PC-3 (cell line): Measurements from ENCODE around the gene CYTH1. TPM values are rescaled to one million over a fixed set of nuclear protein-coding genes. Genes with fewer than 3 reads are reported as not detected.

Source experiments
- ATAC-seq: fragments of 200-7000 bp; cut with Tn5 transposase; 2 replicates; pipeline ENCODE4 v1.9.1; 2020; ENCODE audit warnings: mild to moderate bottlenecking, moderate library complexity
- BruUV-seq: library from RNA; stranded (reverse); fragments of 400-500 nt; replicated peaks from 2 replicates; lab custom pipeline; 2021; lab: Mats Ljungman, UMichigan
- CTCF ChIA-PET: fragments of 300-600 bp; sonication (Branson Sonifier 250); formaldehyde crosslinking; loops from one replicate; lab custom pipeline; 2022; ENCODE audit warnings: antibody characterized with exemption; lab: Charles Lee
- POLR2A ChIA-PET: fragments of 300-600 bp; sonication (Branson Sonifier 250); formaldehyde crosslinking; loops from one replicate; lab custom pipeline; 2022; ENCODE audit warnings: antibody characterized with exemption; ENCODE audit not compliant: unreplicated experiment; lab: Charles Lee
- DNase-seq: peaks from one replicate; pipeline ENCODE4 v3.0.0-alpha.2; 2015
- H2AFZ ChIP-seq: fragments of 300-600 bp; sonication (generic); 2 replicates; pipeline ENCODE4 v1.6.0; 2016; ENCODE audit warnings: antibody characterized with exemption, low read length
- H3F3A ChIP-seq: fragments of 300-600 bp; sonication (generic); one replicate; pipeline ENCODE4 v1.6.0; 2017; ENCODE audit warnings: antibody characterized with exemption, low read length, control low read depth, mild to moderate bottlenecking; ENCODE audit not compliant: unreplicated experiment
- H3K27ac ChIP-seq: fragments of 300-600 bp; sonication (generic); 2 replicates; pipeline ENCODE4 v1.5.1; 2016; ENCODE audit warnings: mild to moderate bottlenecking, low read length
- H3K27me3 ChIP-seq: fragments of 300-600 bp; sonication (generic); 2 replicates; pipeline ENCODE4 v1.6.1; 2016; ENCODE audit warnings: low read length, mixed read lengths
- H3K36me3 ChIP-seq: fragments of 300-600 bp; sonication (generic); 2 replicates; pipeline ENCODE4 v1.6.1; 2016; ENCODE audit warnings: low read depth, mixed run types, low read length, mixed read lengths
- H3K4me1 ChIP-seq: fragments of 300-600 bp; sonication (generic); 2 replicates; pipeline ENCODE4 v1.5.1; 2016; ENCODE audit warnings: low read length; ENCODE audit not compliant: insufficient read depth
- H3K4me2 ChIP-seq: fragments of 300-600 bp; sonication (generic); 2 replicates; pipeline ENCODE4 v1.6.0; 2016; ENCODE audit warnings: low read length
- H3K4me3 ChIP-seq: fragments of 300-600 bp; sonication (generic); 2 replicates; pipeline ENCODE4 v1.5.1; 2016; ENCODE audit warnings: mild to moderate bottlenecking, low read length, mixed read lengths
- H3K79me2 ChIP-seq: fragments of 300-600 bp; sonication (generic); 2 replicates; pipeline ENCODE4 v1.6.1; 2017; ENCODE audit warnings: low read length, mixed read lengths
- H3K9ac ChIP-seq: fragments of 300-600 bp; sonication (generic); 2 replicates; pipeline ENCODE4 v1.6.0; 2016; ENCODE audit warnings: mild to moderate bottlenecking, low read length
- H3K9me2 ChIP-seq: fragments of 300-600 bp; sonication (generic); replicated peaks from 2 replicates; pipeline ENCODE4 v1.6.1; 2016; ENCODE audit warnings: mixed run types, low read length, mixed read lengths
- H3K9me3 ChIP-seq: fragments of 300-600 bp; sonication (generic); 2 replicates; pipeline ENCODE4 v1.6.1; 2016; ENCODE audit warnings: low read length, mixed read lengths
- H4K20me1 ChIP-seq: fragments of 300-600 bp; sonication (generic); 2 replicates; pipeline ENCODE4 v1.6.1; 2016; ENCODE audit warnings: low read length, mixed read lengths
- EZH2 ChIP-seq: fragments of 300-600 bp; sonication (generic); IDR thresholded peaks from one replicate; pipeline ENCODE4 v1.6.1; 2017; ENCODE audit warnings: antibody characterized with exemption, mild to moderate bottlenecking, low read length; ENCODE audit not compliant: unreplicated experiment
- EZH2phosphoT487 ChIP-seq: fragments of 300-600 bp; sonication (generic); IDR thresholded peaks from 2 replicates; pipeline ENCODE4 v1.6.1; 2018; ENCODE audit warnings: mild to moderate bottlenecking, antibody characterized with exemption, low read length, borderline replicate concordance
- intact Hi-C: fragments of 100-400 bp; cut with micrococcal nuclease; formaldehyde crosslinking; loops from 2 replicates; pipeline ENCODE4 v1.9.0; 2023
- total RNA-seq: library from RNA; depleted of rRNA; stranded (reverse); fragments of >200 nt; gene quantifications from 2 replicates; pipeline ENCODE4 v1.2.3, GENCODE V29; 2014
- TF ChIP-seq, protein P1 (sequence below): fragments of 300-600 bp; sonication (generic); conservative IDR thresholded peaks from 2 replicates; pipeline ENCODE4 v1.5.1; 2017; ENCODE audit warnings: antibody characterized with exemption, low read depth, mild to moderate bottlenecking, low read length

Gene CYTH1
- total RNA-seq, 1 experiment from 2014 or later, result 29.7 TPM

DNA sequence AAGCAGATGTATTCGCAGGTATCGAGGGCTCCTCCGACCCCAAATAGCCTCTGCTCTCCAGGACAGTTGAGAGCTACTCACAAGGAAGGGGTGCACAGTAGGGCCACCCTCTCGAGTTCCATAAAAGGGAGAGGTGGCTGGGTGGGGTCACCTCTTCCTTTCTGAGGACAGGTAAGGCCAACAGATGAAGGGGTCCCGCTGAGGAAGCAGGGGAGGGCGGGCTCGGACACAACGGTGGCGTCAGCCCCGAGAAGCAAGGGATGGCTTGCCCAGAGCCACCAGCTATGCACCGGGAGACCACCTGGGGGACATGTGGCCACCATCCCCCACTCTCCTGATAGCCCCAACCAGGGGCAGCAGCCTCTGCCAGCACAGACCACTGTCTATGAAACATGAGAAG is 15.1 kb upstream of the CYTH1 start:
- Histone ChIP-seq H2AFZ (no peak overlapping the region), H3K27ac (no peak overlapping the region), H3K36me3 (peaks cover 58% of the 10 kb centered on the region), H3K4me2 (no peak overlapping the region), H3K9ac (no peak overlapping the region), H3K4me1 (no peaks in the 10 kb centered on the region), H3F3A (no peaks in the 10 kb centered on the region), H3K27me3 (no peaks in the 10 kb centered on the region), H4K20me1 (0 out of 2 replicates have a peak, but pooled peaks cover 10% of the 10 kb centered on the region), H3K4me3 (no peak overlapping the region), H3K9me2 (no peaks in the 10 kb centered on the region), H3K79me2 (no peaks in the 10 kb centered on the region), H3K9me3 (no peaks in the 10 kb centered on the region)
- intact Hi-C loops, result no loop called here
- DNase-seq (no peak), ATAC-seq (no peak)
- BruUV-seq, result no TSS peak
- POLR2A ChIA-PET, result no interaction called here
- CTCF ChIA-PET, result interaction anchor here (0.5 kb wide), 1 partner anchor 69 kb away, joined by 3 read pairs; no protein-coding TSS in a partner anchor
- TF ChIP-seq EZH2phosphoT487 (no peak), EZH2 (no peak)
- TF ChIP-seq, protein P1, sequence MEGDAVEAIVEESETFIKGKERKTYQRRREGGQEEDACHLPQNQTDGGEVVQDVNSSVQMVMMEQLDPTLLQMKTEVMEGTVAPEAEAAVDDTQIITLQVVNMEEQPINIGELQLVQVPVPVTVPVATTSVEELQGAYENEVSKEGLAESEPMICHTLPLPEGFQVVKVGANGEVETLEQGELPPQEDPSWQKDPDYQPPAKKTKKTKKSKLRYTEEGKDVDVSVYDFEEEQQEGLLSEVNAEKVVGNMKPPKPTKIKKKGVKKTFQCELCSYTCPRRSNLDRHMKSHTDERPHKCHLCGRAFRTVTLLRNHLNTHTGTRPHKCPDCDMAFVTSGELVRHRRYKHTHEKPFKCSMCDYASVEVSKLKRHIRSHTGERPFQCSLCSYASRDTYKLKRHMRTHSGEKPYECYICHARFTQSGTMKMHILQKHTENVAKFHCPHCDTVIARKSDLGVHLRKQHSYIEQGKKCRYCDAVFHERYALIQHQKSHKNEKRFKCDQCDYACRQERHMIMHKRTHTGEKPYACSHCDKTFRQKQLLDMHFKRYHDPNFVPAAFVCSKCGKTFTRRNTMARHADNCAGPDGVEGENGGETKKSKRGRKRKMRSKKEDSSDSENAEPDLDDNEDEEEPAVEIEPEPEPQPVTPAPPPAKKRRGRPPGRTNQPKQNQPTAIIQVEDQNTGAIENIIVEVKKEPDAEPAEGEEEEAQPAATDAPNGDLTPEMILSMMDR, result no peak

DNA sequence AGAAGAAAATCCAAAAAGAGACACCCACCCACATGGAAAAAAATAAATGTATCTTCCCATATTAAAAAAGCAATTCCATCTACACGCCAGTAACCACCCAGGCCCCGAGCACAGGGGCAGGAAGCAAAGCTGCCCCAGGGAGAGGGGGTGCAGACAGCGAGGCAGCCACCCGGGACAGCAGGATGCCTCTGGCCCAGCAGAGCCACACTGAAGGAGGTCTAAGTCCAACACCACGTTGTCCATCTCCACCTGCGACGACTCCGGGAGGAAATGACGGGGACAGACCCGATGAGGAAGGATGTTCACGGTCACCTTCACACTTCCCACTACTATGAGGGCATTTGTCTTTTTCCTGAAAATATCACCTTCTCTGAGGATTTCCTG is 14.4 kb upstream of the CYTH1 start:
- Histone ChIP-seq H3K4me3 (no peak overlapping the region), H3K4me2 (no peak overlapping the region), H3K4me1 (no peaks in the 10 kb centered on the region), H3K27me3 (no peaks in the 10 kb centered on the region), H3K27ac (no peak overlapping the region), H4K20me1 (0 out of 2 replicates have a peak, but pooled peaks cover 8% of the 10 kb centered on the region), H3K79me2 (no peaks in the 10 kb centered on the region), H3F3A (no peaks in the 10 kb centered on the region), H3K9ac (no peak overlapping the region), H2AFZ (no peak overlapping the region), H3K9me3 (no peaks in the 10 kb centered on the region), H3K36me3 (peaks cover 57% of the 10 kb centered on the region), H3K9me2 (no peaks in the 10 kb centered on the region)
- ChIA-PET CTCF (no interaction called here), POLR2A (no interaction called here)
- intact Hi-C loops, result no loop called here
- no peak for DNase-seq
- TF ChIP-seq, protein P1, result no peak
- no peak for TF ChIP-seq EZH2phosphoT487
- no peak for TF ChIP-seq EZH2
- no TSS peak for BruUV-seq
- no peak for ATAC-seq

DNA sequence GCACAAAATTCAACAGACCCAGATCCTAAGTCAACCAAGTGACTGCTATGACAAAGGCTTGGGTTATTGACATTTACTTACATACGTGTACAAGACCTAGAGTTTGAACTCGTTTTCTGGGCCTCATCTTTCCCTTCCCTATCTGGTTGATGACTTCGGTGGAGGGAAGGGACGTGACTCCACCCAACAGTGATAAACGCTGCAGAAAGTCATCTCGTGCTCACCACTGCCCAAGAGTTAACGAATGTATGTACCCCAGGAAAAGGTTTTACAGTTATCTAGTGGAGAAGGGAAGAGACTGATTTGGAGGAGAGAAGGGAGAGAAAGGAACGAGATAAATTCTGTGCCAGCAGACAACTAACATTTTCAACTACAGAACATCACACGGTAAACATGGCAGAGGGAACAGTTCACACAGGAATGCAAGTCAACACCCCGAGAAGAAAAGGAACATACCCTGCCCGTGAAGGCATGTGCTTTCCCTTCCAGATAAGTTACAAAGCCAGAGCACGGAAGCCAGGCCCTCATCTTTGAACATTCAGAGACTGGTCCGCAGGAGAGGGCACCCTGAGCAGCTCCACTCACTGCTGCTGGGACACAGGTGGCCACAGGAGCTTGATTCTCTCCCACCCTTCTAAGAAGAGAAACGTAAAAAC is 13.9 kb upstream of the CYTH1 start:
- ChIA-PET POLR2A (no interaction called here), CTCF (no interaction called here)
- H3K27ac ChIP-seq, result no peak overlapping the region
- no peaks in the 10 kb centered on the region for H3K79me2 ChIP-seq
- H3F3A ChIP-seq, result no peaks in the 10 kb centered on the region
- 0 out of 2 replicates have a peak, but pooled peaks cover 5% of the 10 kb centered on the region for H4K20me1 ChIP-seq
- H3K9me2 ChIP-seq, result no peaks in the 10 kb centered on the region
- H3K9ac ChIP-seq, result no peak overlapping the region
- H3K9me3 ChIP-seq, result no peaks in the 10 kb centered on the region
- ATAC-seq (no peak), DNase-seq (no peak)
- no peaks in the 10 kb centered on the region for H3K4me1 ChIP-seq
- no TSS peak for BruUV-seq
- intact Hi-C loops, result no loop called here
- TF ChIP-seq EZH2 (no peak), EZH2phosphoT487 (no peak)
- TF ChIP-seq, protein P1, result no peak
- H3K4me3 ChIP-seq, result no peak overlapping the region
- peaks cover 54% of the 10 kb centered on the region for H3K36me3 ChIP-seq
- H3K4me2 ChIP-seq, result no peak overlapping the region
- no peaks in the 10 kb centered on the region for H3K27me3 ChIP-seq
- no peak overlapping the region for H2AFZ ChIP-seq
